Transverse colon (tissue), 4 donors: Measurements from ENCODE around the gene ANKRD33B. TPM values are rescaled to one million over a fixed set of nuclear protein-coding genes. Genes with fewer than 3 reads are reported as not detected.
"Not testable (repeated sequence)": the region's sequence is repeated elsewhere in the genome, so short reads cannot be mapped to it uniquely, and the experiment has no call there.

Experiments used
- DNase-seq: peaks from one replicate; pipeline ENCODE4 v3.0.0-alpha.2; 2019
- H3K27ac ChIP-seq, 4 donors: fragments of 200-600 bp; sonication (generic); 2 replicates each; pipeline ENCODE4 v1.5.1; 2016 to 2018; ENCODE audit warnings: inconsistent platforms in 4 of 4
- H3K27me3 ChIP-seq: fragments of 200-600 bp; sonication (generic); 2 replicates; pipeline ENCODE4 v1.5.1; 2017; ENCODE audit warnings: inconsistent platforms
- H3K36me3 ChIP-seq, 4 donors: fragments of 200-600 bp; sonication (generic); 2 replicates each; pipeline ENCODE4 v1.5.1; 2017 to 2019; ENCODE audit warnings: inconsistent platforms in 4 of 4
- H3K4me1 ChIP-seq, 4 donors: fragments of 200-600 bp; sonication (generic); 2 replicates each; pipeline ENCODE4 v1.5.1; 2017 to 2020; ENCODE audit warnings: inconsistent platforms in 4 of 4
- H3K4me3 ChIP-seq, 4 donors: fragments of 200-600 bp; sonication (generic); 1 replicate in 1 of 4; 2 replicates in 3 of 4; pipeline versions ENCODE4 v1.5.1 to v1.6.1; 2017 to 2019; ENCODE audit warnings: inconsistent platforms in 4 of 4
- H3K9me3 ChIP-seq, 2 donors: fragments of 200-600 bp; sonication (generic); 2 replicates each; pipeline ENCODE4 v1.5.1; 2017 to 2019; ENCODE audit warnings: inconsistent platforms in 2 of 2
- CTCF ChIP-seq, 5 experiments: fragments of 200-600 bp in 3 of 5; fragments of 450-650 bp in 2 of 5; sonication (generic) in 3 of 5; IDR thresholded peaks; 1 replicate in 2 of 5; 2 replicates in 3 of 5; pipeline ENCODE4 v1.5.1; 2016 to 2017; ENCODE audit warnings: antibody characterized with exemption in 5 of 5, inconsistent platforms in 3 of 5, mild to moderate bottlenecking in 2 of 5, moderate library complexity in 1 of 5
- EP300 ChIP-seq: sonication (generic); formaldehyde crosslinking; IDR thresholded peaks from one replicate; pipeline ENCODE4 v1.6.1; 2017; ENCODE audit warnings: antibody characterized with exemption, low read depth
- POLR2A ChIP-seq: fragments of 450-650 bp; IDR thresholded peaks from one replicate; pipeline ENCODE4 v1.6.1; 2016; ENCODE audit warnings: antibody characterized with exemption, mild to moderate bottlenecking, moderate library complexity
- POLR2AphosphoS5 ChIP-seq, 3 donors: sonication (generic); formaldehyde crosslinking; IDR thresholded peaks; one replicate each; pipeline ENCODE4 v1.6.1; 2016; ENCODE audit warnings: antibody characterized with exemption in 3 of 3
- WGBS, 2 donors: methylation state at CpG; one replicate each; pipeline ENCODE4 v1.1.5; 2018; ENCODE audit warnings: low coverage in 1 of 2; 5-methylcytosine and 5-hydroxymethylcytosine counted together
- in situ Hi-C, 4 donors: fragments of 200-750 bp; cut with MboI; loops; one replicate each; pipeline versions ENCODE4 v1.15.0 to v1.15.1; 2017; ENCODE audit warnings: low sequenced_read_pairs in 3 of 4, low pct_ligation_motif_present in 1 of 4, low pct_unique_long_range_greater_than_20kb in 1 of 4
- intact Hi-C: fragments of 100-400 bp; cut with DNase I; formaldehyde crosslinking; loops from one replicate; pipeline ENCODE4 v1.15.1; 2023; ENCODE audit warnings: low total_unique reads
- total RNA-seq, 4 donors: library from RNA; depleted of rRNA; stranded (reverse); fragments of >200 nt; gene quantifications; one replicate each; pipeline ENCODE4 v1.1.0, GENCODE V29; 2016

The ANKRD33B gene
- total RNA-seq, 4 donors from 2014 or later, result 0.20 to 3.2 (median 1.4) TPM

DNA sequence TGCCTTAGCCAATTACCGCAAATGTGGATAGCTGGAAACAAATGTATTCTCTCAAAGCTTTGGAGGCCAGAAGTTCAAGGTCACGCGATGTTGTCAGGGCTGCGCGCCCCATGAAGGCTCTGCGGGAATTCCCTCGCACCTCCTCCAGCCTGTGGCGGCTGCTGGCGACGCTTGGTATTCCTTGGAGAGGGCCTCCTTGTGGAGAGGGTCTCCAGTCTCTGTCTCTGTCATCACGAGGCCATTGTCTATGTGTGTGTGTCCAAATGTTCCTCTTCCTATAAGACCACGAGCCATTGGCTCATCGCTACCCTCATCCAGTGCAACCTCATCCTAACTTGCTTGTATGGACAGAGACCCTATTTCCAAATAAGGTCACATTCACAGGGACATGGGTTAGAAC lies 97.5 kb downstream of the ANKRD33B start:
- TF ChIP-seq EP300, result no peak
- TF ChIP-seq CTCF (IDR thresholded peaks at IDR 0.05), result no peak
- no peak for TF ChIP-seq POLR2A
- TF ChIP-seq POLR2AphosphoS5 (IDR thresholded peaks at IDR 0.05), result no peak
- H3K9me3 ChIP-seq, result no peaks in the 10 kb centered on the region
- no peaks in the 10 kb centered on the region for H3K27me3 ChIP-seq
- no peaks in the 10 kb centered on the region for H3K4me1 ChIP-seq
- no peak for DNase-seq
- intact Hi-C loops (no loop called here), in situ Hi-C loops (no loop called here)
- no peak overlapping the region for H3K4me3 ChIP-seq
- H3K27ac ChIP-seq, result no peak overlapping the region
- 95 to 100% methylated on average over 1 to 13 of the region's 13 CpGs for WGBS, 2 donors
- no peaks in the 10 kb centered on the region for H3K36me3 ChIP-seq

DNA sequence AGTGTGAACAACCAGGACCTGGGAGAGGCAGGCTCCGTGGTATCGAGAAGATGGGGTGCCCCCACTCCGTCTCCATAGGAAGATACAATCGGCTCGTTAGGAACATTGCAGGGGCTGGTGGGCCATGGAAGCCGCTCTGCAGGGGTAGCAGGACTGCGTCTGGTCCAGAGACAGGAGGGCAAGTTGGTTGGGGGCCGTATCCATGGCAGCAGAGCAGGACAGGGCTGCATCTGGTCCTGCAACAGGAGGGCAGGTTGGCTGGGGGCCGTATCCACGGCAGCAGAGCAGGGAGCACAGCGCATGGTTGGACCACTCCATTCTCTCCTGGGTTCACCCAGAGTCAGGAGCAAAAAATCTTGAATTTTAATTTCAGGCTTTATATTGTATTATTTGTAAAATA lies 98.2 kb downstream of the ANKRD33B start:
- 80 to 92% methylated on average over 1 to 11 of the region's 11 CpGs for WGBS, 2 donors
- no peaks in the 10 kb centered on the region for H3K9me3 ChIP-seq
- intact Hi-C loops, result no loop called here
- no peak for DNase-seq
- no peak overlapping the region for H3K27ac ChIP-seq
- in situ Hi-C loops, result no loop called here
- H3K27me3 ChIP-seq, result no peaks in the 10 kb centered on the region
- H3K36me3 ChIP-seq, result no peaks in the 10 kb centered on the region
- no peaks in the 10 kb centered on the region for H3K4me1 ChIP-seq
- TF ChIP-seq POLR2A (no peak), EP300 (no peak), CTCF (IDR thresholded peaks at IDR 0.05) (no peak), POLR2AphosphoS5 (IDR thresholded peaks at IDR 0.05) (no peak)
- H3K4me3 ChIP-seq, result no peak overlapping the region

DNA sequence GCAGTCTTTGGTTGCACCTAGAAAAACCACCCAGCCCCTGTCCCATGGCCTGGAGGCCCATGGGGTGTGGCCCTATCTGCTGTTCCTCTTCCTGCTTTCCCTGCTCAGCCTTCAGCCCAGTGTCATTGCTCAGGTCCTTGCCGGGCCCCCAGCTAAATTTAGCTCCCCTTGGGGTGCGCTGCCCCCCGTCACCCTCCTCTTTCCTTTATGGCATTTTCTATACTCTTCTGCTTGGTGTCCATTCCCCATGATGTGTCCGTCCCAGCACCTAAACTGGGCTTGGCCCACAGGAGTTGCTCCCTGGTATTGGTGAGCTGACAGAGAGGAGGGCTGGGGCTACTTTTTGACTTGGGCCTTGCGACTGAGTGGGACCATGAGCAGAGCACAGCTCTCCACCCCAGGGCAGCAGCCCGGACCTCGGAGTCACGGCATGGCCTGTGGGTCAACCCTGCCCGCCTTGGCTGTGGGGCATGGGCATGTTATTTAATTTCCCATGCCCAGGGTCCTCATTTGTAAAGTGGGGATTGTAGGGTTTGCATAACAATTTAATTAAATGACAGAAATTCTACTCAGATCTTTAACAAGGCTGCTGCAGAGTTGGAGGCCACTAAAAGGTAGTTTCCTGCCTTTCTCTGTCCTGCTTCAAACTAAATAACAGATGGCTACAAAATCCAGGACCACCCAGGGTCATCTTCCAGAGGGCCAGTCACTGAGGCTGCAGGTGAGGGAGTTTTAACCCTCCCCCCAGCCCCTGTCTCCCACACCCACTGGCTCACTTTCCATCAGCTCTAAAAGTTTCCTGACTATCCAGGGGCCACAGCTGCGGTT lies 99.0 kb downstream of the ANKRD33B start:
- Histone ChIP-seq H3K4me1 (no peaks in the 10 kb centered on the region), H3K27me3 (no peaks in the 10 kb centered on the region), H3K27ac (no peak overlapping the region), H3K9me3 (no peaks in the 10 kb centered on the region), H3K4me3 (no peak overlapping the region), H3K36me3 (no peaks in the 10 kb centered on the region)
- intact Hi-C loops, result no loop called here
- TF ChIP-seq POLR2A, result no peak
- TF ChIP-seq EP300, result no peak
- TF ChIP-seq POLR2AphosphoS5 (IDR thresholded peaks at IDR 0.05), result no peak
- TF ChIP-seq CTCF (IDR thresholded peaks at IDR 0.05), result no peak
- 90% methylated on average over 4 to 10 of the region's 10 CpGs for WGBS, 2 donors
- in situ Hi-C loops, result no loop called here
- DNase-seq, result no peak

GRCh38 chr5:10663489-10664179 lies 99.8 kb downstream of the ANKRD33B start:
- Histone ChIP-seq H3K4me3 (no peak overlapping the region), H3K9me3 (no peaks in the 10 kb centered on the region), H3K27me3 (no peaks in the 10 kb centered on the region), H3K4me1 (no peaks in the 10 kb centered on the region), H3K27ac (no peak overlapping the region), H3K36me3 (no peaks in the 10 kb centered on the region)
- in situ Hi-C loops (no loop called here), intact Hi-C loops (no loop called here)
- DNase-seq, result no peak
- 43 to 46% methylated on average over 5 to 12 of the region's 13 CpGs for WGBS, 2 donors
- TF ChIP-seq CTCF (IDR thresholded peaks at IDR 0.05) (no peak), EP300 (no peak), POLR2AphosphoS5 (IDR thresholded peaks at IDR 0.05) (no peak), POLR2A (no peak)

GRCh38 chr5:10664180-10664769 lies 100.4 kb downstream of the ANKRD33B start:
- DNase-seq, H3K9me3 ChIP-seq, H3K4me3 ChIP-seq, in situ Hi-C loops, H3K4me1 ChIP-seq, H3K27ac ChIP-seq, H3K27me3 ChIP-seq, intact Hi-C loops, H3K36me3 ChIP-seq: not testable (repeated sequence)
- WGBS, 2 donors, result 84% methylated on average over 6 of the region's 6 CpGs; no CpG with 5 or more reads in 1 of the 2 donors
